ENCODE measurements around the gene DNAH10. TPM values are rescaled to one million over a fixed set of nuclear protein-coding genes. Genes with fewer than 3 reads are reported as not detected.
"Not testable (repeated sequence)": the region's sequence is repeated elsewhere in the genome, so short reads cannot be mapped to it uniquely, and the experiment has no call there.

DNAH10 gene
- total RNA-seq, 1 donor from 2014 or later, result not detected

- not testable (repeated sequence) for DNase-seq (ENCODE audit: low read depth in 2 of 2)
Measured at GRCh38 chr12:123946516-123947505, 184.7 kb downstream of the DNAH10 start.

GRCh38 chr12:123947531-123947930 lies 185.4 kb downstream of the DNAH10 start:
- not testable (repeated sequence) for DNase-seq (ENCODE audit: low read depth in 2 of 2)

GRCh38 chr12:123948401-123948795 lies 186.3 kb downstream of the DNAH10 start:
- no peak for DNase-seq (ENCODE audit: low read depth in 2 of 2)

- DNase-seq (ENCODE audit: low read depth in 2 of 2), result no peak
Measured at GRCh38 chr12:123948796-123949769, 187.0 kb downstream of the DNAH10 start.

GRCh38 chr12:123949770-123950165 lies 187.7 kb downstream of the DNAH10 start:
- DNase-seq (ENCODE audit: low read depth in 2 of 2), result no peak

- no peak for DNase-seq (ENCODE audit: low read depth in 2 of 2)
Measured at GRCh38 chr12:123950476-123951349, 188.6 kb downstream of the DNAH10 start.

- no peak for DNase-seq (ENCODE audit: low read depth in 2 of 2)
Measured at GRCh38 chr12:123951467-123951866, 189.4 kb downstream of the DNAH10 start.

GRCh38 chr12:123952037-123952436 lies 189.9 kb downstream of the DNAH10 start:
- DNase-seq (ENCODE audit: low read depth in 2 of 2), result peak in 1 of 2 donors; percentile 45

- no peak for DNase-seq (ENCODE audit: low read depth in 2 of 2)
Measured at GRCh38 chr12:123954647-123955350, 192.7 kb downstream of the DNAH10 start.

- no peak for DNase-seq (ENCODE audit: low read depth in 2 of 2)
Measured at GRCh38 chr12:123956249-123956648, 194.1 kb downstream of the DNAH10 start.

- DNase-seq (ENCODE audit: low read depth in 2 of 2), result no peak
Measured at GRCh38 chr12:123957196-123957595, 195.1 kb downstream of the DNAH10 start.

- no peak for DNase-seq (ENCODE audit: low read depth in 2 of 2)
Measured at GRCh38 chr12:123958462-123958861, 196.4 kb downstream of the DNAH10 start.

- no peak for DNase-seq (ENCODE audit: low read depth in 2 of 2)
Measured at GRCh38 chr12:123958876-123959275, 196.8 kb downstream of the DNAH10 start.

GRCh38 chr12:123960029-123960735 lies 198.1 kb downstream of the DNAH10 start:
- DNase-seq (ENCODE audit: low read depth in 2 of 2), result no peak

GRCh38 chr12:123960856-123961255 lies 198.8 kb downstream of the DNAH10 start:
- no peak for DNase-seq (ENCODE audit: low read depth in 2 of 2)

- DNase-seq (ENCODE audit: low read depth in 2 of 2), result no peak
Measured at GRCh38 chr12:123961585-123962345, 199.7 kb downstream of the DNAH10 start.

- DNase-seq (ENCODE audit: low read depth in 2 of 2), result no peak
Measured at GRCh38 chr12:123962513-123962912, 200.4 kb downstream of the DNAH10 start.

GRCh38 chr12:123963821-123964220 lies 201.7 kb downstream of the DNAH10 start:
- no peak for DNase-seq (ENCODE audit: low read depth in 2 of 2)

- DNase-seq (ENCODE audit: low read depth in 2 of 2), result no peak
Measured at GRCh38 chr12:123965382-123965781, 203.3 kb downstream of the DNAH10 start.
